HG03565 (cell line): ENCODE data around the gene OR10C1.

Experiments used
- ATAC-seq: cut with Tn5 transposase; IDR thresholded peaks from one replicate; pipeline ENCODE4 v1.9.1; 2021; ENCODE audit warnings: mild to moderate bottlenecking, moderate library complexity; ENCODE audit not compliant: unreplicated experiment

The OR10C1 gene

GRCh38 chr6:29474996-29475395, 35.9 kb downstream of the OR10C1 start:
- no peak for ATAC-seq

GRCh38 chr6:29477923-29478450, 38.9 kb downstream of the OR10C1 start:
- ATAC-seq, result no peak

GRCh38 chr6:29478740-29479139, 39.6 kb downstream of the OR10C1 start:
- no peak for ATAC-seq

- ATAC-seq, result no peak
Observed at GRCh38 chr6:29479560-29479959, 40.5 kb downstream of the OR10C1 start.

- ATAC-seq, result no peak
Observed at GRCh38 chr6:29483186-29483585, 44.1 kb downstream of the OR10C1 start.

GRCh38 chr6:29483735-29484134, 44.6 kb downstream of the OR10C1 start:
- ATAC-seq, result no peak

- no peak for ATAC-seq
Observed at GRCh38 chr6:29486577-29486976, 47.5 kb downstream of the OR10C1 start.

GRCh38 chr6:29487131-29487530, 48.0 kb downstream of the OR10C1 start:
- ATAC-seq, result no peak

GRCh38 chr6:29487660-29488059, 48.6 kb downstream of the OR10C1 start, which contains the start of gene MAS1L:
Gene MAS1L (minus strand): TSS chr6:29487956. CDS start chr6:29487902, 54 bp downstream.
- ATAC-seq, result no peak

- ATAC-seq, result no peak
Observed at GRCh38 chr6:29488874-29489273, 49.8 kb downstream of the OR10C1 start.

- no peak for ATAC-seq
Observed at GRCh38 chr6:29489286-29489685, 50.2 kb downstream of the OR10C1 start.

- no peak for ATAC-seq
Observed at GRCh38 chr6:29490055-29490454, 50.9 kb downstream of the OR10C1 start.

GRCh38 chr6:29490552-29490951, 51.4 kb downstream of the OR10C1 start:
- ATAC-seq, result no peak
